ENCODE results near the gene COL27A1.

The COL27A1 gene

DNA sequence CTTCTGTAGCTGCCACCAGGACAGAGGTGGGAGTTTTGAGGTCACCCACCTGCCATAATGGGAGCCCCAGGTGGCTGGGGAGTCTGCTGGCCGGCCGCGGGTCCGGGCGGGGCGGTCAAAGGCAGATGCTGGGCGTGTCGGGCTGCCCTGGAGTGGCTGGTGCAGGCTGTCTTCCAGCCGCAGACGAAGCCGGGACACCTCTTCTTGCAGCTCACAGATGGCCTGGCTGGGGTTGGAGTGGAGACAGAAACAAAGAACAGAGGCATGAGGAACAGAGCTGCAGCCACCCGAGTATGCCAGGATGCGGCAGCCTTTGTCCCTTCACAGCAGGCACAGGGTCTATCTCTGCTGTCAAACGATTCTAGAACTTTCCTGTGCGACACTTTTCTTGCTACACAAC, 192.3 kb downstream of the COL27A1 start:
- no peak for FAIRE-seq

DNA sequence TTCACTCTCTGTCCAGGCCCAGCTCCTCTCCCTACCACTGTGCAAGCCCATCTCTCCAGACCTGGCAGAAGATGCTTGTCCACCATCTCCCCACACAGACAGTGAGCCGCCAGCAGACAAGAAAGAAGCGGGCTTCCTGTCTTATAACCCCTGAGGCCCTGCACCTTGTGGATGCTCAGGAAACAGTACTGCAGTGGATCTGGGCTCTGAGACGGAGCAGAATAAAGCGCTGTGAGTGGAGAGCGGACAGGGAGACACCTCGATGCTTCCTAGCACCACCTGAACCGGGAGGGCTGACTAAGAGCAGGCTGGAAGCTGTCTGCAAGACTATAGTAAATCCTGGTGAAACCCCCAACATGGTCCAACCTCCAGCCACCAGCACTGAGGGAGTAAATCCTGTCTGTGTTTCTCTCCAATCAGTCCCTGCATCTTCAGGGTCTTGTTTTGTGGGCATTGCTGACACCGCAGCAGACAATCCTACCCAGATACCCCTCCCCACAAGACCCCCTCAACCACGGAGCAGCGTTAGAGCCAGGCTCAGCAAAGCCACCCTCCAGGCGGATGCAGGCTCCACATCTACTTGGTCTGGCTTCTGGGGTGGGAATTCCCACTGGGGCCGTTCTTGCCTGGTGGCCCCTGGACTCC, 193.0 kb downstream of the COL27A1 start:
- no peak for FAIRE-seq

- FAIRE-seq = no peak
These were observed 193.7 kb downstream of the COL27A1 start for GRCh38 chr9:114348906-114349482.

DNA sequence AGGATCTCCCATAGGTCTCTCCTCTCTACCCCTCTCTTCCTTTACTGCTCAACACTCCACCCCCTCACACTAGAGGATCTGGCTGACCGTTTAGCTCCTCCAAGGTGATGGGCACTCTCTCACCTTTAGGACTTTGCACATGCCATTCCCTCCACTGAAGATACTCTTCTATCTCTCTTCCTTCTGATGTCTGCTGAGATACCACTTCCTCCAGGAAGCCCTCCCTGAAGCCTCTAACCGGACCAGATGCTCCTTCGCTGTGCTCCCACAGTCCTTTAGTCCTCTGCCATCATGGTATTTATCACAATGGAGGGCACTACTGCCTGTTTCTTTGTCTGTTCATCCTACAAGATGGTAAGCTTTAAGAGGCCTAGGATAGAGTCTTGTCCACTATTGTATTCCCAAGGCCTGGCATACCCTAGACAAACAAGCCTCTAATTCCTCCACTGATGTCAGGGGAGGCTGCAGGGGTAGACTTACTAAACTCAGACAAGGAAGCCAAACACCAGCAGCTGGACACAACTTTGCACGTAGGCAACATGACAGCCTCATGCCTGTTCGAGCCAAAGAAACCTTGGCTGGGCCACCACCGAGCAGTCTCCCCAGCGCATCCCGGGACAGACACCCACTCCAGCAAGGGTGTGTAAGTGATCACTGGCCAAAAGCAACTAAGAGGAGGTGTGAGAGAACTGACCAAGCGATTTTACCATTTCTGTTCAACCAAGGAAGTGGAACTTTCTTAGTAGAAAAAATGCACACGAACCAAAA, 194.6 kb downstream of the COL27A1 start:
- FAIRE-seq = no peak

- FAIRE-seq = no peak
These were observed 195.5 kb downstream of the COL27A1 start for GRCh38 chr9:114350636-114351401.

GRCh38 chr9:114351932-114352331, 196.6 kb downstream of the COL27A1 start:
- FAIRE-seq = no peak

DNA sequence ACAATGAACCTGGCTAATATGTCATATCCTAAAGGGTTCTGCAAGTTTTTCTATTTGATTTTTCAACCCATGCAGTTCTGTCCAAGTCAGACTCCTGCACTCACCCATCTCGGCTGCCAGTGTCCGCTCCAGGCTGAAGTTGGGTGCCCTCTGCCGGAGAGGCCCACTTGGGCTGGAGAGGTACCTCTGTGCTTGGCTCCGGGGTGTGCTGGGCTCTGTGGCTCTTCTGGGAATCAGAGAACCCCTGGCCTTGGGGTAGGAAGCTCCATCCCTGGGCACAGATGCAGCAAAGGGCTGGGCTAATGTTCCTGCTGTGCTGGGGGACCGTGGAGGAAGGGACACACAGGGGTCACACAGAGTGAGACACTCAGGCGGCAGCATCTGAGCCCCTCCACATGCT, 200.5 kb downstream of the COL27A1 start:
- FAIRE-seq = no peak

DNA sequence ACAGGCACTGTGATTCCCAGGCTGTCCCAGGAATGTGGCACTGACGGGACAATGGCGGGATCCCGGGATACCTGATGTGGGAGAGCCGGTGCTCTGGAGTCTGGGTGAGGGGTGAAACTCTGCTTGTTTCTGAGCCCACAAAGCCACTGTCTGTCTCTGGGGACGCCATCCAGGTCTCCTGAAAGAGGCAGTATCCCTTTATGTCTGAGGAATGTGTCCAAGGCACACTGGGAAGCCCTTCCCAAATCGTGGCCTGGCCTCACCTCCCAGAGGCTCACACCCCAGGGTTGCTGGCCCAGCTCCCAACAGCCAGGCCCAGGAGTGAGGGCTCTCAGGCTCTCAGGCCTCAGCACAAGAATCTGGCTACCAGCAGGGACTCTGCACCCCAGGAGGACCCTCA, 201.5 kb downstream of the COL27A1 start:
- no peak for FAIRE-seq

- FAIRE-seq = no peak
These were observed 202.0 kb downstream of the COL27A1 start for GRCh38 chr9:114357360-114357759.

- no peak for FAIRE-seq
These were observed 202.6 kb downstream of the COL27A1 start for GRCh38 chr9:114357911-114358328.

DNA sequence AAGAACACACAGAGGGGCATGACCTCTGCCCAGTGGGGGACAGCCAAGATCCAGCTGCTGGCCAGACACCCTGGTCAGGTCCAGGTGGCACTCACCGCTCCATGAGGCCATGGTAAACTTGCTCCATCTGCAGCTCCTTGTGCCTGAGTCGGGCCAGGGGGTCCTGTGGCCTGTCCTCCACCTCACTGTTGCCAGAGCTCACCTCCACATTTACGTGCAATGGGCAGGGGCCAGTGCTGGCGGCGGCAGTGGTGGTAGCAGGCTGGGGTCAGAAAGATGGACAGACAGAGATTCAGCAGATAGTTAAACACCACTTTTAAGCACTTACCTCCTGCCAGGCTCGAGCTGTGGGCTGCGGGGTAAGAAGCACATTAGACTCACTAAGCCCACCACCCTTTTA, 204.5 kb downstream of the COL27A1 start:
- no peak for FAIRE-seq

DNA sequence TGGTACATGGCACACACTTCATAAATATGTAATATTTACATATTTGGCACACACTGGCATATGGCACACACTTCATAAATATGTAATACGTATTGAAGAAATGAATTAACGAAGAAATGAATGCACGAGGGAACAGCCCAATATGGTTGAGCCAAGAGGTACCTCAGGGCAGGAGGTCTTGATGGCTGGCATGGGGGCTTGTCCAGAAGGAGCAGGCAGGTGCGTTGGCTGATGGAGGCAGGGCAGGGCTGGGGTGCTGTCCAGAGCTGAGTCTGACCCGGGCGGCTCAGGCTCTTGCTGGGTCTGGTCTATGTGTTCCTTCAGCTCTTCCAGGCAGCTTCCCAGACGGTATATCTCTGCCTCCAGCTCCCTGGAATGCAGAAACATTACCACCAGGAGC, 206.2 kb downstream of the COL27A1 start:
- no peak for FAIRE-seq

All from islet of Langerhans (tissue), 1 donor.